DND-41 (cell line): ENCODE data around the gene TMEM253.
A peak's percentile ranks its signal among the peaks of the same experiment; 100 is the strongest.

Experiments used
- ATAC-seq: fragments of 200-7000 bp; cut with Tn5 transposase; 3 replicates; pipeline ENCODE4 v1.9.1; 2021; ENCODE audit warnings: low read depth; ENCODE audit not compliant: insufficient read depth
- DNase-seq: peaks from one replicate; pipeline ENCODE4 v3.0.0-alpha.2; 2020
- H2AFZ ChIP-seq: 2 replicates; pipeline ENCODE4 v1.6.0; 2012; ENCODE audit warnings: low read depth, low read length
- H3K27ac ChIP-seq: 2 replicates; pipeline ENCODE4 v1.5.1; 2012; ENCODE audit warnings: low read length, inconsistent platforms
- H3K27me3 ChIP-seq: fragments of 200-600 bp; sonication (generic); 2 replicates; pipeline ENCODE4 v1.6.0; 2012; ENCODE audit warnings: low read length, mild to moderate bottlenecking, inconsistent platforms; ENCODE audit not compliant: insufficient read depth, poor library complexity
- H3K36me3 ChIP-seq: 2 replicates; pipeline ENCODE4 v1.5.1; 2012; ENCODE audit warnings: low read length, inconsistent platforms; ENCODE audit not compliant: insufficient read depth
- H3K4me1 ChIP-seq: 2 replicates; pipeline ENCODE4 v1.5.1; 2012; ENCODE audit warnings: mild to moderate bottlenecking, low read length; ENCODE audit not compliant: insufficient read depth
- H3K4me2 ChIP-seq: 2 replicates; pipeline ENCODE4 v1.6.0; 2012; ENCODE audit warnings: mild to moderate bottlenecking, moderate library complexity, low read length, inconsistent platforms; ENCODE audit not compliant: insufficient read depth
- H3K4me3 ChIP-seq, 2 experiments: fragments of 200-600 bp in 1 of 2; shearing (Covaris generic) in 1 of 2; 2 replicates each; pipeline ENCODE4 v1.5.1; 2012 to 2016; ENCODE audit warnings: inconsistent platforms in 2 of 2, low read length in 2 of 2, mild to moderate bottlenecking in 2 of 2, low read depth in 1 of 2, moderate library complexity in 1 of 2
- H3K79me2 ChIP-seq: 2 replicates; pipeline ENCODE4 v1.6.0; 2012; ENCODE audit warnings: low read length, inconsistent platforms; ENCODE audit not compliant: insufficient read depth
- H3K9ac ChIP-seq: 2 replicates; pipeline ENCODE4 v1.6.0; 2012; ENCODE audit warnings: low read depth, mild to moderate bottlenecking, inconsistent platforms, low read length, moderate library complexity
- H3K9me3 ChIP-seq: 2 replicates; pipeline ENCODE4 v1.5.1; 2012; ENCODE audit warnings: low read length, moderate library complexity, mild to moderate bottlenecking, inconsistent platforms; ENCODE audit not compliant: insufficient read depth, severe bottlenecking
- H4K20me1 ChIP-seq: 2 replicates; pipeline ENCODE4 v1.6.0; 2012; ENCODE audit warnings: low read length; ENCODE audit not compliant: insufficient read depth
- EZH2 ChIP-seq: IDR thresholded peaks from 3 replicates; pipeline ENCODE4 v1.6.1; 2012; ENCODE audit warnings: borderline replicate concordance, low read depth, mild to moderate bottlenecking, moderate library complexity, low read length, inconsistent platforms; ENCODE audit not compliant: severe bottlenecking
- TF ChIP-seq, protein P1 (sequence below): IDR thresholded peaks from 2 replicates; pipeline ENCODE4 v1.5.1; 2012; ENCODE audit warnings: borderline replicate concordance, low read length, moderate library complexity, mild to moderate bottlenecking; ENCODE audit not compliant: poor library complexity, severe bottlenecking; ENCODE audit errors: extremely low read depth

TMEM253 gene

DNA sequence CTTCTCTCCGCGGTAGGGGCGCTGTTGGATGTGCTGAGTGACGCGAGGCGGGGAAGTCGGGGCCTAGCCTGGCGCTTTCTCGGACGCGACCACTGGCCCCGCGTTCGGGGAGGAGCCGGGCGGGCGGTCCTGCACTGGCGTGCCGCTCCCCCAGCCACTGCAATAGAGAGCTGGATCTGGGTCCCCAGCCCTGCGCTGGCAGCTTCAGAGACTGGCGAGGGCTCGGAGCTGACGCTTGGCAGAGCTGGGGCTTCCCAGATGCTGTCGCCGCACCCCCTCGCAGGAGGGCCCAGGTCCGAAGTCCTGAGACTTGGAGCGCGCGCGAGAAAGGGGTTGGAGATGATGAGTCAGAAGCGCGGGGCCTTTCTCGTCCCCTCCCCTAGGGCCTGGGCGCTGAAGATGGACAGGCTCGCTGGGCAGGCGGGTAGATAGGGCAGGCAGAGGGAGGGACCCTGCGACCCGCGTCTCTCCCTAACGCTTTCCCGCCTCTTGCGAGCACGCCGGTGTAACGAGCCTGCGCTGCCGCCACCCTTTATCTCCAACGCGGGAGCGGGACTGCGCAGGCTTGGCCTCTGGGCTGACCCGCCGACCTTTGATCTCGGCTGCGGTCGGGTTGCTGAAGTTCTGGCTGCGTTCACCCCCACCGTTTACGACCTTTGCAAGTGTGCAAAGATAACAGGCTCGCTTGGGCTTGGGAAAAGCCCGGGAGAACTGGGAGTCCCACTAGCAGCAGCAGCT is 3.0 kb downstream of the TMEM253 start:
- Histone ChIP-seq H3K79me2 (peaks cover 25% of the 10 kb centered on the region), H3K4me3 (peak overlapping the region; percentile 44 to 77), H3K27ac (peak overlapping the region; percentile 95), H2AFZ (peak overlapping the region; percentile 81), H3K36me3 (no peaks in the 10 kb centered on the region), H3K4me2 (peak overlapping the region; percentile 92), H3K27me3 (no peaks in the 10 kb centered on the region), H3K4me1 (peaks cover 59% of the 10 kb centered on the region), H4K20me1 (no peaks in the 10 kb centered on the region), H3K9ac (peak overlapping the region; percentile 85), H3K9me3 (no peaks in the 10 kb centered on the region)
- ATAC-seq (peak; percentile 85), DNase-seq (peak; percentile 96)
- no peak for TF ChIP-seq EZH2
- TF ChIP-seq, protein P1, sequence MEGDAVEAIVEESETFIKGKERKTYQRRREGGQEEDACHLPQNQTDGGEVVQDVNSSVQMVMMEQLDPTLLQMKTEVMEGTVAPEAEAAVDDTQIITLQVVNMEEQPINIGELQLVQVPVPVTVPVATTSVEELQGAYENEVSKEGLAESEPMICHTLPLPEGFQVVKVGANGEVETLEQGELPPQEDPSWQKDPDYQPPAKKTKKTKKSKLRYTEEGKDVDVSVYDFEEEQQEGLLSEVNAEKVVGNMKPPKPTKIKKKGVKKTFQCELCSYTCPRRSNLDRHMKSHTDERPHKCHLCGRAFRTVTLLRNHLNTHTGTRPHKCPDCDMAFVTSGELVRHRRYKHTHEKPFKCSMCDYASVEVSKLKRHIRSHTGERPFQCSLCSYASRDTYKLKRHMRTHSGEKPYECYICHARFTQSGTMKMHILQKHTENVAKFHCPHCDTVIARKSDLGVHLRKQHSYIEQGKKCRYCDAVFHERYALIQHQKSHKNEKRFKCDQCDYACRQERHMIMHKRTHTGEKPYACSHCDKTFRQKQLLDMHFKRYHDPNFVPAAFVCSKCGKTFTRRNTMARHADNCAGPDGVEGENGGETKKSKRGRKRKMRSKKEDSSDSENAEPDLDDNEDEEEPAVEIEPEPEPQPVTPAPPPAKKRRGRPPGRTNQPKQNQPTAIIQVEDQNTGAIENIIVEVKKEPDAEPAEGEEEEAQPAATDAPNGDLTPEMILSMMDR: peak; percentile 86

DNA sequence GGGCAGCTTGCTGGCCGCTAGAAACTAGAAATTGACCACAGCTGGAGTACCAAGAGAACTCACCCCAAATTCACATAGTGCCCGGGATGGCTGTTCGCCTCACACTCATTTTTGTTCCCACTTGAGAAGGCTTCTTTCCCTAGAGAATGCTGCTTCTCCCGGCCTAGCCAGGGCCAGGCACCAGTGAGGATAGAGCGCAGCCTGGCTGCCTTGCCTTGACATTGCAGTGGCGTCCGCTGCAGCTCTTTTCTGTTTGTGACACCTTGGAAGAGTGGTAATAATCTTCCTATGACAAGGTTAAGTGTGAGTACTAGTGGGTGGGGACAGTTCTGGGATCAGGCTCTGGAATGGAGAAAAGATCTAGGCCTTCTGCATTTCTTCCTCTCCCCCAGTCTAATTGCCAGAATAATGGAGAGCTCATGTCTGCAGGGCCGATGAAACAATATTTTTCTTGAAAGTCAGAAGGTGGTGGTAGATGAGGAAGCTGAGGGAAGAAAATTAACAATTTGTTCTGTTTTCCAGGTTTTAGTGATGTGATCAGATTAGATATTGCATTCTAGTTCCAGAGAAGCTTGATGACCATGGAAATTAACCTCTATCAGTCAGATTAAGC is 3.7 kb downstream of the TMEM253 start:
- H3K27me3 ChIP-seq: no peaks in the 10 kb centered on the region
- peaks cover 52% of the 10 kb centered on the region for H3K4me1 ChIP-seq
- no peaks in the 10 kb centered on the region for H3K9me3 ChIP-seq
- H3K9ac ChIP-seq: peak overlapping the region; percentile 85
- no peak for TF ChIP-seq EZH2
- TF ChIP-seq, protein P1: peak; percentile 99
- peak overlapping the region; percentile 95 for H3K27ac ChIP-seq
- ATAC-seq (peak; percentile 59), DNase-seq (peak; percentile 78)
- peak overlapping the region; percentile 44 to 77 for H3K4me3 ChIP-seq
- peak overlapping the region; percentile 92 for H3K4me2 ChIP-seq
- peaks cover 25% of the 10 kb centered on the region for H3K79me2 ChIP-seq
- H3K36me3 ChIP-seq: no peaks in the 10 kb centered on the region
- H4K20me1 ChIP-seq: no peaks in the 10 kb centered on the region
- peak overlapping the region; percentile 81 for H2AFZ ChIP-seq

DNA sequence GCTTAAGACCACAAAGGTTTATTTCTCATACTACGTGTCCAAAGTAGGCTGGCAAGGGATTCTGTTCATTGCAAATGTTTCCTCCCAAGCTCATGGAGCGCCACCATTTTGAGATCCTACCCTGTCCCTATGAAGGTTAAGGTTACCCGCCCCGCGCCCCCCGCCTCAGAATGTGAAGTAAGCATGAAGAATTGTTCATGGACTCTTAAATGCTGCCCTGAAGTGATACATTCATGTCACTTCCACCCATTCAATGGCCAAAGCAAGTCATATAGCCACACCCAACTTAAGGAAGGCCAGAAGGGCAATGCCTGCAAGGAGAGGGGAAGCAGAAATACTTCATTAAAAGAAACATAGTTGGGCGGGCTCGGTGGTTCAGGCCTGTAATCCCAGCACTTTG is 4.2 kb downstream of the TMEM253 start:
- TF ChIP-seq, protein P1: no peak
- TF ChIP-seq EZH2: no peak
- peaks cover 47% of the 10 kb centered on the region for H3K4me1 ChIP-seq
- no peaks in the 10 kb centered on the region for H3K36me3 ChIP-seq
- H3K79me2 ChIP-seq: peaks cover 25% of the 10 kb centered on the region
- peak overlapping the region; percentile 85 for H3K9ac ChIP-seq
- H2AFZ ChIP-seq: no peak overlapping the region
- peak overlapping the region; percentile 95 for H3K27ac ChIP-seq
- H3K27me3 ChIP-seq: no peaks in the 10 kb centered on the region
- H3K9me3 ChIP-seq: no peaks in the 10 kb centered on the region
- ATAC-seq (no peak), DNase-seq (no peak)
- peak overlapping the region; percentile 92 for H3K4me2 ChIP-seq
- peak overlapping the region; percentile 44 to 77; a peak in 3 of 4 replicates for H3K4me3 ChIP-seq
- no peaks in the 10 kb centered on the region for H4K20me1 ChIP-seq
